Glomerular visceral epithelial cell (primary cell): Measurements from ENCODE around the gene ANKDD1A.

ENCODE experiments used
- DNase-seq: peaks from one replicate; pipeline ENCODE4 v3.0.0-alpha.2; 2016; ENCODE audit errors: extremely low spot score

The ANKDD1A gene

GRCh38 chr15:64969401-64969800 lies 57.7 kb downstream of the ANKDD1A start:
- DNase-seq: no peak

GRCh38 chr15:64970698-64971097 lies 59.0 kb downstream of the ANKDD1A start:
- no peak for DNase-seq

GRCh38 chr15:64975390-64975789 lies 63.7 kb downstream of the ANKDD1A start:
- DNase-seq: no peak

- no peak for DNase-seq
These were observed 67.6 kb downstream of the ANKDD1A start for GRCh38 chr15:64979252-64979710.

- no peak for DNase-seq
These were observed 70.2 kb downstream of the ANKDD1A start for GRCh38 chr15:64981812-64982431.

- no peak for DNase-seq
These were observed 70.8 kb downstream of the ANKDD1A start for GRCh38 chr15:64982472-64982871.

GRCh38 chr15:64985366-64986033 lies 73.8 kb downstream of the ANKDD1A start:
- no peak for DNase-seq

GRCh38 chr15:64987136-64987535 lies 75.4 kb downstream of the ANKDD1A start:
- no peak for DNase-seq

GRCh38 chr15:64989416-64990167 lies 77.9 kb downstream of the ANKDD1A start, which contains the start of gene SPG21:
SPG21 (minus strand) TSS chr15:64989914; CDS start chr15:64983569, 6,345 bp downstream.
- DNase-seq: peak; percentile 97

- no peak for DNase-seq
These were observed 78.4 kb downstream of the ANKDD1A start for GRCh38 chr15:64990168-64990470.

GRCh38 chr15:64991536-64992135 lies 79.9 kb downstream of the ANKDD1A start:
- no peak for DNase-seq

- no peak for DNase-seq
These were observed 81.6 kb downstream of the ANKDD1A start for GRCh38 chr15:64993290-64993689.

- no peak for DNase-seq
These were observed 85.4 kb downstream of the ANKDD1A start for GRCh38 chr15:64997066-64997465.

GRCh38 chr15:64997745-64998375 lies 86.2 kb downstream of the ANKDD1A start:
- DNase-seq: no peak

- DNase-seq: no peak
These were observed 93.3 kb downstream of the ANKDD1A start for GRCh38 chr15:65004993-65005392.

- no peak for DNase-seq
These were observed 95.2 kb downstream of the ANKDD1A start for GRCh38 chr15:65006876-65007275.
